Lung (tissue), 12 donors: ENCODE measurements around the gene ZFHX2. TPM values are rescaled to one million over a fixed set of nuclear protein-coding genes. Genes with fewer than 3 reads are reported as not detected.

Experiments used
- ATAC-seq: fragments of 200-7000 bp; cut with Tn5 transposase; one replicate; pipeline ENCODE4 v1.9.1; 2020; ENCODE audit warnings: moderate number of reproducible peaks; ENCODE audit not compliant: insufficient read depth, low FRiP score
- DNase-seq, 3 donors: peaks; one replicate each; pipeline ENCODE4 v3.0.0-alpha.2; 2013 to 2017
- H3K27ac ChIP-seq, 2 donors: one replicate each; pipeline ENCODE4 v1.5.1; 2013; ENCODE audit warnings: mild to moderate bottlenecking in 2 of 2, moderate library complexity in 2 of 2, control low read depth in 1 of 2, inconsistent platforms in 1 of 2, low read depth in 1 of 2, low read length in 1 of 2
- H3K27me3 ChIP-seq, 3 donors: one replicate each; pipeline ENCODE4 v1.5.1; 2013; ENCODE audit warnings: low read length in 2 of 3; ENCODE audit not compliant: control insufficient read depth in 3 of 3, insufficient read depth in 3 of 3
- H3K36me3 ChIP-seq, 4 donors: one replicate each; pipeline ENCODE4 v1.5.1; 2013; ENCODE audit warnings: low read length in 4 of 4, mild to moderate bottlenecking in 1 of 4, moderate library complexity in 1 of 4; ENCODE audit not compliant: control insufficient read depth in 4 of 4, insufficient read depth in 4 of 4
- H3K4me1 ChIP-seq, 5 donors: one replicate each; pipeline ENCODE4 v1.5.1; 2013; ENCODE audit warnings: low read length in 5 of 5, mild to moderate bottlenecking in 2 of 5, moderate library complexity in 1 of 5; ENCODE audit not compliant: control insufficient read depth in 5 of 5, insufficient read depth in 5 of 5
- H3K4me3 ChIP-seq: one replicate; pipeline ENCODE4 v1.5.1; 2013; ENCODE audit warnings: mild to moderate bottlenecking, control low read depth, moderate library complexity
- H3K9ac ChIP-seq, 2 donors: one replicate each; pipeline ENCODE4 v1.5.1; 2013; ENCODE audit warnings: low read length in 2 of 2, control low read depth in 1 of 2; ENCODE audit not compliant: insufficient read depth in 1 of 2
- H3K9me3 ChIP-seq, 4 donors: one replicate each; pipeline ENCODE4 v1.5.1; 2013; ENCODE audit warnings: low read length in 3 of 4, mild to moderate bottlenecking in 1 of 4, moderate library complexity in 1 of 4; ENCODE audit not compliant: control insufficient read depth in 4 of 4, insufficient read depth in 3 of 4
- CTCF ChIP-seq: IDR thresholded peaks from 2 replicates; pipeline ENCODE4 v1.5.1; 2012; ENCODE audit warnings: mild to moderate bottlenecking; ENCODE audit errors: control extremely low read depth, extremely low read depth
- WGBS, 2 donors: extraction: QIAGEN DNeasy Blood & Tissue Kit; methylation state at CpG; one replicate each; pipeline ENCODE4 v1.1.7; 2013; 5-methylcytosine and 5-hydroxymethylcytosine counted together
- polyA plus RNA-seq, 2 donors: library from polyadenylated mRNA; stranded (reverse); fragments of 200-250 nt; gene quantifications; one replicate each; pipeline ENCODE4 v1.2.1, GENCODE V29; 2013
- total RNA-seq, 2 donors: library from RNA; depleted of rRNA in 1 of 2; stranded (reverse); fragments of >200 nt in 1 of 2; gene quantifications; one replicate each; pipeline ENCODE4 v1.2.1, GENCODE V29; 2014 to 2021
- donor health status: control.
- donor health status: control.
- donor health status: Bipolar disorder and iron deficiency.
- donor health status: healthy.
- donor health status: DM: yes; HTN: yes; CAD: no.

ZFHX2 gene
- total and polyA plus RNA-seq, 4 donors, result 0.50 to 4.5 (median 0.75) TPM

DNA sequence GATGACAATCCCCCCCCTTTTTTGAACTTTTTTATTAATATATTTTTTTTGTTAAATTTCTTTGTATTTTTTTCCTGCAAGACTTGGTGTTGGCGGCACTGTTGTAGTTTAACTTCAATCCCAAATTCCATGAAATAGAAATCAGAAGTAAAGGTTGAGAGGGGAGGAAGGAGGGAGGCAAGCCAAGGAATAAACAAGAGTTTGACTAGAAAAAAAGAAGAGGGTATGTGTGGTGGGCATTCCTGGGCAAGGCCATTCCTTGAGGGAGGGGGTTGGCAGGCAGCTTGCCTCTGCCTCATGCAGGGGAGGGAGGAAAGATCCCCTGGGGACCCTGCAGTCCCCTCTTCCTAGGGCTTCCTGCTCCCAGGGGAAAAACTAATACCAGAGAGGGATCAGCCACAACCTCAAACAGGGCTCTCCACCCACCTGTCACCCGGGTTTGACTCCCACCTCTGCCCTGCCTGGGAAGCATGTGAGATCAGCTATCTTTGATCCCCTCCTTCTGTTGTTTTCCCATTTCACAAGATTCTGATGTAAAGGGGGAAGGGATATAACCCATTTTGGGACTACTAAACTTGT, 16.5 kb upstream of the ZFHX2 start:
- peaks cover 0 to 21% (median 5%) of the 10 kb centered on the region in 5 donors for H3K4me1 ChIP-seq
- peaks cover 0 to 9% (median 4%) of the 10 kb centered on the region in 4 donors for H3K36me3 ChIP-seq
- no peaks in the 10 kb centered on the region for H3K9me3 ChIP-seq
- H3K27me3 ChIP-seq, result peaks cover 0 to 9% (median 9%) of the 10 kb centered on the region in 3 donors
- H3K27ac ChIP-seq, result peak overlapping the region in 1 of 2 donors; percentile 87
- WGBS, 2 donors, result 57 to 73% methylated on average over 2 of the region's 2 CpGs
- TF ChIP-seq CTCF, result no peak
- H3K9ac ChIP-seq, result no peak overlapping the region
- DNase-seq (no peak), ATAC-seq (no peak)
- no peak overlapping the region for H3K4me3 ChIP-seq

- Histone ChIP-seq H3K9ac (peak within 1 kb of the TSS; percentile 55 to 80), H3K36me3 (peaks cover 0 to 9% (median 4%) of the 10 kb centered on the region in 4 donors), H3K4me1 (peaks cover 0 to 21% (median 5%) of the 10 kb centered on the region in 5 donors), H3K4me3 (peak within 1 kb of the TSS; percentile 50), H3K9me3 (no peaks in the 10 kb centered on the region), H3K27me3 (peaks cover 0 to 5% (median 2%) of the 10 kb centered on the region in 3 donors), H3K27ac (peak within 1 kb of the TSS in 1 of 2 donors; percentile 87)
- DNase-seq (peak; percentile 79 to 88 (median 84)), ATAC-seq (peak; percentile 88)
- no peak for TF ChIP-seq CTCF
- WGBS, 2 donors, result 1% methylated on average over 53 of the region's 53 CpGs
These were observed 15.8 kb upstream of the ZFHX2 start, which contains the start of gene AP1G2 for GRCh38 chr14:23567186-23568020. AP1G2 (minus strand) TSS chr14:23567791; CDS start chr14:23567314, 477 bp downstream.

GRCh38 chr14:23566778-23567185, 15.2 kb upstream of the ZFHX2 start:
- Histone ChIP-seq H3K4me1 (peaks cover 0 to 21% (median 5%) of the 10 kb centered on the region in 5 donors), H3K27me3 (peaks cover 0 to under 1% (median 0%) of the 10 kb centered on the region in 3 donors), H3K36me3 (peaks cover 0 to 10% (median 8%) of the 10 kb centered on the region in 4 donors), H3K4me3 (peak overlapping the region; percentile 50), H3K9ac (peak overlapping the region in 1 of 2 donors; percentile 55), H3K9me3 (no peaks in the 10 kb centered on the region), H3K27ac (peak overlapping the region in 1 of 2 donors; percentile 87)
- TF ChIP-seq CTCF, result no peak
- ATAC-seq (peak; percentile 8), DNase-seq (peak in 1 of 3 donors; percentile 30)
- WGBS, 2 donors, result 18 to 23% methylated on average over 5 of the region's 5 CpGs
